K562 (cell line): ENCODE data around the gene TCOF1. TPM values are rescaled to one million over a fixed set of nuclear protein-coding genes. Genes with fewer than 3 reads are reported as not detected.

Experiments
- ATF1 ChIP-seq, 2 experiments: fragments of 450-650 bp in 1 of 2; IDR thresholded peaks; 2 replicates each; pipeline ENCODE4 v1.6.1; 2016; ENCODE audit warnings: missing compliant biosample characterization in 1 of 2, missing genetic modification characterization in 1 of 2
- BHLHE40 ChIP-seq: IDR thresholded peaks from 2 replicates; pipeline ENCODE4 v1.6.1; 2011; ENCODE audit warnings: low read length, improper control_type of control experiment
- CREM ChIP-seq: IDR thresholded peaks from 2 replicates; pipeline ENCODE4 v1.6.1; 2014; ENCODE audit warnings: antibody characterized with exemption, low read depth
- ETV1 ChIP-seq: fragments of 450-650 bp; conservative IDR thresholded peaks from 2 replicates; pipeline ENCODE4 v1.6.1; 2016; ENCODE audit warnings: missing genetic modification characterization, control low read depth, low read depth, missing compliant biosample characterization
- FOXK2 ChIP-seq, 2 experiments: fragments of 450-650 bp; IDR thresholded peaks in 1 of 2; conservative IDR thresholded peaks in 1 of 2; 2 replicates each; pipeline ENCODE4 v1.6.1; 2016; ENCODE audit warnings: low read depth in 2 of 2, mild to moderate bottlenecking in 1 of 2
- MCM5 ChIP-seq: fragments of 450-650 bp; IDR thresholded peaks from 2 replicates; pipeline ENCODE4 v1.6.1; 2016; ENCODE audit warnings: low read depth
- NFIC ChIP-seq: fragments of 450-650 bp; IDR thresholded peaks from 2 replicates; pipeline ENCODE4 v1.6.1; 2017; ENCODE audit warnings: mild to moderate bottlenecking, inconsistent platforms
- RFX5 ChIP-seq: IDR thresholded peaks from 2 replicates; pipeline ENCODE4 v1.6.1; 2011; ENCODE audit warnings: low read depth, mild to moderate bottlenecking, improper control_type of control experiment, low read length
- TAF7 ChIP-seq: fragments of 450-650 bp; IDR thresholded peaks from 2 replicates; pipeline ENCODE4 v1.6.1; 2016; ENCODE audit warnings: missing genetic modification characterization, missing compliant biosample characterization
- TFAM ChIP-seq: fragments of 250-450 bp; sonication (Bioruptor Pico); conservative IDR thresholded peaks from 2 replicates; pipeline ENCODE4 v1.5.0; 2021; ENCODE audit warnings: mild to moderate bottlenecking, moderate library complexity
- ZBED1 ChIP-seq: IDR thresholded peaks from 2 replicates; pipeline ENCODE4 v1.6.1; 2014
- polyA plus RNA-seq, 8 experiments: library from polyadenylated mRNA; depleted of rRNA in 4 of 8; stranded (reverse) in 5 of 8; unstranded in 3 of 8; fragments of >200 nt; fragmentation: Nextera tagmentation in 2 of 8; fragmentation: Illumina TruSeq in 1 of 8; extraction: Ambion mirVana in 2 of 8; extraction: Trizol in 1 of 8; gene quantifications; 2 replicates each; pipeline versions ENCODE4 v1.2.1 to v1.2.3, GENCODE V29; 2011 to 2014; ENCODE audit warnings: inconsistent platforms in 1 of 8, missing spikeins in 1 of 8
- total RNA-seq, 7 experiments: library from RNA; depleted of rRNA in 6 of 7; stranded (reverse); fragments of >200 nt in 6 of 7; fragmentation: Illumina TruSeq in 2 of 7; extraction: Trizol in 2 of 7; gene quantifications; 2 replicates each; pipeline versions ENCODE4 v1.2.1 to v1.2.3, GENCODE V29; 2011 to 2021; ENCODE audit warnings: low replicate concordance in 1 of 7
- TF ChIP-seq, protein P1 (sequence below): fragments of 450-650 bp; IDR thresholded peaks from 2 replicates; pipeline ENCODE4 v1.6.1; 2016; ENCODE audit warnings: mild to moderate bottlenecking, moderate library complexity
- TF ChIP-seq, protein P2 (sequence below): fragments of 450-650 bp; IDR thresholded peaks from 2 replicates; pipeline ENCODE4 v1.6.1; 2016

Gene TCOF1
- total and polyA plus RNA-seq, 9 of the 15 experiments (the other 6 are each of a cell fraction or from before 2014, with no cell fraction given), result 9.8 to 134 (median 61.7) TPM

DNA sequence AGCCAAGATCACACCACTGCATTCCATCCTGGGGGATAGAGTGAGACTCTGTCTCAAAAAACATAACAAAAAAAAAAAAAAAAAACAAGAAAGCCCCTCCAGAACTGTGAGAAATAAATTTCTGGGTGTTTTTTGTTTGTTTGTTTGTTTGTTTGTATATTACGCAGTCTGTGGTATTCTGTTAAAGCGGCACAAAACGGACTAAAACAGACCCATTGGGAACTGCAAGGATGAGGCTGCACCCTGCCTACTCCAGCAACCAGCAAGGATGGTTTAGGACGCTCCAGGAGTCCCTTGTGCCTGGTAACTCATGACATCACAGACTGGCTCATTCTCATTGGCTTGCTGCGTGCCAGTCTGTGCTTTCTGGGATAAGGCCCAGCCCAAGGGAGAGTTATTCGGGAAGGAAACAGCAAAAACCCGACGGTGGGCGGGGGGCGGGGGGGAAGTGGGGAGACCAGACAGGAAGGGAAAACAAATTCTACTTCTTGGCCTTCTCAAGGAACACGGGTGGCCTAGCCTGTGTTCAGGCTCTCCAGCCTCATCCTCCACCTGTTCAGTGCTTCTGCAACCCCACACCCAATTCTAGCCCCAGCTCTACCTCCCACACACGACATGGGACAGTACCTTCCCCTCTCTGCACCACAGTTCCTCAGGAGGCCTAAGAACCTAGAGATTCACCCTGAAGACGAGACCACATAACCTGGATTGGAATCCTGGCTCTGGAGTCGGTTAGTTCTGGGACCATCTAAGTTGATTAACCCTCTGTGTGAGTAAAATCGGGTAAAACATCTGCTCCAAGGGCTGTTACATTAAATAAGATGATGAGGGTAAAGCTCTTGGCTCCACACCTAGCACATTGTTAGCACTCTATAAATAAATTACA, 52.4 kb downstream of the TCOF1 start (continued):
- TF ChIP-seq, protein P1, sequence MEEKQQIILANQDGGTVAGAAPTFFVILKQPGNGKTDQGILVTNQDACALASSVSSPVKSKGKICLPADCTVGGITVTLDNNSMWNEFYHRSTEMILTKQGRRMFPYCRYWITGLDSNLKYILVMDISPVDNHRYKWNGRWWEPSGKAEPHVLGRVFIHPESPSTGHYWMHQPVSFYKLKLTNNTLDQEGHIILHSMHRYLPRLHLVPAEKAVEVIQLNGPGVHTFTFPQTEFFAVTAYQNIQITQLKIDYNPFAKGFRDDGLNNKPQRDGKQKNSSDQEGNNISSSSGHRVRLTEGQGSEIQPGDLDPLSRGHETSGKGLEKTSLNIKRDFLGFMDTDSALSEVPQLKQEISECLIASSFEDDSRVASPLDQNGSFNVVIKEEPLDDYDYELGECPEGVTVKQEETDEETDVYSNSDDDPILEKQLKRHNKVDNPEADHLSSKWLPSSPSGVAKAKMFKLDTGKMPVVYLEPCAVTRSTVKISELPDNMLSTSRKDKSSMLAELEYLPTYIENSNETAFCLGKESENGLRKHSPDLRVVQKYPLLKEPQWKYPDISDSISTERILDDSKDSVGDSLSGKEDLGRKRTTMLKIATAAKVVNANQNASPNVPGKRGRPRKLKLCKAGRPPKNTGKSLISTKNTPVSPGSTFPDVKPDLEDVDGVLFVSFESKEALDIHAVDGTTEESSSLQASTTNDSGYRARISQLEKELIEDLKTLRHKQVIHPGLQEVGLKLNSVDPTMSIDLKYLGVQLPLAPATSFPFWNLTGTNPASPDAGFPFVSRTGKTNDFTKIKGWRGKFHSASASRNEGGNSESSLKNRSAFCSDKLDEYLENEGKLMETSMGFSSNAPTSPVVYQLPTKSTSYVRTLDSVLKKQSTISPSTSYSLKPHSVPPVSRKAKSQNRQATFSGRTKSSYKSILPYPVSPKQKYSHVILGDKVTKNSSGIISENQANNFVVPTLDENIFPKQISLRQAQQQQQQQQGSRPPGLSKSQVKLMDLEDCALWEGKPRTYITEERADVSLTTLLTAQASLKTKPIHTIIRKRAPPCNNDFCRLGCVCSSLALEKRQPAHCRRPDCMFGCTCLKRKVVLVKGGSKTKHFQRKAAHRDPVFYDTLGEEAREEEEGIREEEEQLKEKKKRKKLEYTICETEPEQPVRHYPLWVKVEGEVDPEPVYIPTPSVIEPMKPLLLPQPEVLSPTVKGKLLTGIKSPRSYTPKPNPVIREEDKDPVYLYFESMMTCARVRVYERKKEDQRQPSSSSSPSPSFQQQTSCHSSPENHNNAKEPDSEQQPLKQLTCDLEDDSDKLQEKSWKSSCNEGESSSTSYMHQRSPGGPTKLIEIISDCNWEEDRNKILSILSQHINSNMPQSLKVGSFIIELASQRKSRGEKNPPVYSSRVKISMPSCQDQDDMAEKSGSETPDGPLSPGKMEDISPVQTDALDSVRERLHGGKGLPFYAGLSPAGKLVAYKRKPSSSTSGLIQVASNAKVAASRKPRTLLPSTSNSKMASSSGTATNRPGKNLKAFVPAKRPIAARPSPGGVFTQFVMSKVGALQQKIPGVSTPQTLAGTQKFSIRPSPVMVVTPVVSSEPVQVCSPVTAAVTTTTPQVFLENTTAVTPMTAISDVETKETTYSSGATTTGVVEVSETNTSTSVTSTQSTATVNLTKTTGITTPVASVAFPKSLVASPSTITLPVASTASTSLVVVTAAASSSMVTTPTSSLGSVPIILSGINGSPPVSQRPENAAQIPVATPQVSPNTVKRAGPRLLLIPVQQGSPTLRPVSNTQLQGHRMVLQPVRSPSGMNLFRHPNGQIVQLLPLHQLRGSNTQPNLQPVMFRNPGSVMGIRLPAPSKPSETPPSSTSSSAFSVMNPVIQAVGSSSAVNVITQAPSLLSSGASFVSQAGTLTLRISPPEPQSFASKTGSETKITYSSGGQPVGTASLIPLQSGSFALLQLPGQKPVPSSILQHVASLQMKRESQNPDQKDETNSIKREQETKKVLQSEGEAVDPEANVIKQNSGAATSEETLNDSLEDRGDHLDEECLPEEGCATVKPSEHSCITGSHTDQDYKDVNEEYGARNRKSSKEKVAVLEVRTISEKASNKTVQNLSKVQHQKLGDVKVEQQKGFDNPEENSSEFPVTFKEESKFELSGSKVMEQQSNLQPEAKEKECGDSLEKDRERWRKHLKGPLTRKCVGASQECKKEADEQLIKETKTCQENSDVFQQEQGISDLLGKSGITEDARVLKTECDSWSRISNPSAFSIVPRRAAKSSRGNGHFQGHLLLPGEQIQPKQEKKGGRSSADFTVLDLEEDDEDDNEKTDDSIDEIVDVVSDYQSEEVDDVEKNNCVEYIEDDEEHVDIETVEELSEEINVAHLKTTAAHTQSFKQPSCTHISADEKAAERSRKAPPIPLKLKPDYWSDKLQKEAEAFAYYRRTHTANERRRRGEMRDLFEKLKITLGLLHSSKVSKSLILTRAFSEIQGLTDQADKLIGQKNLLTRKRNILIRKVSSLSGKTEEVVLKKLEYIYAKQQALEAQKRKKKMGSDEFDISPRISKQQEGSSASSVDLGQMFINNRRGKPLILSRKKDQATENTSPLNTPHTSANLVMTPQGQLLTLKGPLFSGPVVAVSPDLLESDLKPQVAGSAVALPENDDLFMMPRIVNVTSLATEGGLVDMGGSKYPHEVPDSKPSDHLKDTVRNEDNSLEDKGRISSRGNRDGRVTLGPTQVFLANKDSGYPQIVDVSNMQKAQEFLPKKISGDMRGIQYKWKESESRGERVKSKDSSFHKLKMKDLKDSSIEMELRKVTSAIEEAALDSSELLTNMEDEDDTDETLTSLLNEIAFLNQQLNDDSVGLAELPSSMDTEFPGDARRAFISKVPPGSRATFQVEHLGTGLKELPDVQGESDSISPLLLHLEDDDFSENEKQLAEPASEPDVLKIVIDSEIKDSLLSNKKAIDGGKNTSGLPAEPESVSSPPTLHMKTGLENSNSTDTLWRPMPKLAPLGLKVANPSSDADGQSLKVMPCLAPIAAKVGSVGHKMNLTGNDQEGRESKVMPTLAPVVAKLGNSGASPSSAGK, result no peak
- TF ChIP-seq ZBED1, result no peak
- TF ChIP-seq ETV1 (tag), result no peak
- no peak for TF ChIP-seq MCM5
- TF ChIP-seq TAF7, result no peak
- TF ChIP-seq NFIC, result no peak
- no peak for TF ChIP-seq FOXK2 (conservative IDR thresholded peaks at IDR 0.05 in 1 of 2, IDR thresholded peaks at IDR 0.05 in 1 of 2; ENCODE audit: low read depth in 2 of 2)
- peak; percentile 95 for TF ChIP-seq CREM
- TF ChIP-seq ATF1 (CRISPR knock-in tag; IDR thresholded peaks at IDR 0.05), result no peak
- TF ChIP-seq ATF1 (tag; IDR thresholded peaks at IDR 0.05), result peak; percentile 53
- no peak for TF ChIP-seq TFAM
- 0 out of 2 replicates have a peak, but pooled peaks have one; percentile 14 for TF ChIP-seq BHLHE40
- TF ChIP-seq RFX5, result peak; percentile 98
- TF ChIP-seq, protein P2, sequence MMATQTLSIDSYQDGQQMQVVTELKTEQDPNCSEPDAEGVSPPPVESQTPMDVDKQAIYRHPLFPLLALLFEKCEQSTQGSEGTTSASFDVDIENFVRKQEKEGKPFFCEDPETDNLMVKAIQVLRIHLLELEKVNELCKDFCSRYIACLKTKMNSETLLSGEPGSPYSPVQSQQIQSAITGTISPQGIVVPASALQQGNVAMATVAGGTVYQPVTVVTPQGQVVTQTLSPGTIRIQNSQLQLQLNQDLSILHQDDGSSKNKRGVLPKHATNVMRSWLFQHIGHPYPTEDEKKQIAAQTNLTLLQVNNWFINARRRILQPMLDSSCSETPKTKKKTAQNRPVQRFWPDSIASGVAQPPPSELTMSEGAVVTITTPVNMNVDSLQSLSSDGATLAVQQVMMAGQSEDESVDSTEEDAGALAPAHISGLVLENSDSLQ, result peak; percentile 35; the same call in 1 of the 2 replicates
